ENCODE measurements around the gene HOXA5.

Gene HOXA5

GRCh38 chr7:27116031-27116961, 27.2 kb downstream of the HOXA5 start:
- Histone ChIP-seq H3K4me1 (ENCODE audit: control insufficient read depth, insufficient read depth, low read length, poor library complexity, severe bottlenecking) (no peaks in the 10 kb centered on the region), H3K27ac (ENCODE audit: insufficient read depth, low read length, poor library complexity, severe bottlenecking) (no peak overlapping the region), H3K36me3 (ENCODE audit: control insufficient read depth, insufficient read depth, low read length) (no peaks in the 10 kb centered on the region), H3K9me3 (ENCODE audit: control insufficient read depth, low read length) (no peaks in the 10 kb centered on the region), H3K27me3 (replicated peaks; ENCODE audit: control insufficient read depth, insufficient read depth, low read length, poor library complexity, severe bottlenecking) (peaks cover 8% of the 10 kb centered on the region), H3K4me3 (ENCODE audit: insufficient read depth, low read depth, low read length, poor library complexity, severe bottlenecking) (no peak overlapping the region)
- DNase-seq: no peak

- H3K27me3 ChIP-seq (replicated peaks; ENCODE audit: control insufficient read depth, insufficient read depth, low read length, poor library complexity, severe bottlenecking): peaks cover 8% of the 10 kb centered on the region
- H3K4me1 ChIP-seq (ENCODE audit: control insufficient read depth, insufficient read depth, low read length, poor library complexity, severe bottlenecking): no peaks in the 10 kb centered on the region
- no peaks in the 10 kb centered on the region for H3K36me3 ChIP-seq (ENCODE audit: control insufficient read depth, insufficient read depth, low read length)
- no peaks in the 10 kb centered on the region for H3K9me3 ChIP-seq (ENCODE audit: control insufficient read depth, low read length)
- H3K27ac ChIP-seq (ENCODE audit: insufficient read depth, low read length, poor library complexity, severe bottlenecking): no peak overlapping the region
- DNase-seq: no peak
- no peak overlapping the region for H3K4me3 ChIP-seq (ENCODE audit: insufficient read depth, low read depth, low read length, poor library complexity, severe bottlenecking)
Observed at GRCh38 chr7:27115221-27116026, 28.1 kb downstream of the HOXA5 start.

- no peak for DNase-seq
- H3K27me3 ChIP-seq (replicated peaks; ENCODE audit: control insufficient read depth, insufficient read depth, low read length, poor library complexity, severe bottlenecking): peaks cover 8% of the 10 kb centered on the region
- no peaks in the 10 kb centered on the region for H3K4me1 ChIP-seq (ENCODE audit: control insufficient read depth, insufficient read depth, low read length, poor library complexity, severe bottlenecking)
- H3K4me3 ChIP-seq (ENCODE audit: insufficient read depth, low read depth, low read length, poor library complexity, severe bottlenecking): no peak overlapping the region
- H3K27ac ChIP-seq (ENCODE audit: insufficient read depth, low read length, poor library complexity, severe bottlenecking): no peak overlapping the region
- no peaks in the 10 kb centered on the region for H3K36me3 ChIP-seq (ENCODE audit: control insufficient read depth, insufficient read depth, low read length)
- no peaks in the 10 kb centered on the region for H3K9me3 ChIP-seq (ENCODE audit: control insufficient read depth, low read length)
Observed at GRCh38 chr7:27114881-27115220, 28.6 kb downstream of the HOXA5 start.

- no peak overlapping the region for H3K27ac ChIP-seq (ENCODE audit: insufficient read depth, low read length, poor library complexity, severe bottlenecking)
Observed at GRCh38 chr7:27113991-27114769, 29.3 kb downstream of the HOXA5 start.

GRCh38 chr7:27112955-27113949, 30.2 kb downstream of the HOXA5 start:
- Histone ChIP-seq H3K4me1 (ENCODE audit: control insufficient read depth, insufficient read depth, low read length, poor library complexity, severe bottlenecking) (no peaks in the 10 kb centered on the region), H3K36me3 (ENCODE audit: control insufficient read depth, insufficient read depth, low read length) (no peaks in the 10 kb centered on the region), H3K27ac (ENCODE audit: insufficient read depth, low read length, poor library complexity, severe bottlenecking) (no peak overlapping the region), H3K9me3 (ENCODE audit: control insufficient read depth, low read length) (no peaks in the 10 kb centered on the region), H3K27me3 (replicated peaks; ENCODE audit: control insufficient read depth, insufficient read depth, low read length, poor library complexity, severe bottlenecking) (peaks cover 8% of the 10 kb centered on the region), H3K4me3 (ENCODE audit: insufficient read depth, low read depth, low read length, poor library complexity, severe bottlenecking) (no peak overlapping the region)
- DNase-seq: no peak

More at GRCh38 chr7:27113991-27114769, 29.3 kb downstream of the HOXA5 start:
- DNase-seq: no peak
- Histone ChIP-seq H3K4me3 (ENCODE audit: insufficient read depth, low read depth, low read length, poor library complexity, severe bottlenecking) (no peak overlapping the region), H3K36me3 (ENCODE audit: control insufficient read depth, insufficient read depth, low read length) (no peaks in the 10 kb centered on the region), H3K4me1 (ENCODE audit: control insufficient read depth, insufficient read depth, low read length, poor library complexity, severe bottlenecking) (no peaks in the 10 kb centered on the region), H3K9me3 (ENCODE audit: control insufficient read depth, low read length) (no peaks in the 10 kb centered on the region), H3K27me3 (replicated peaks; ENCODE audit: control insufficient read depth, insufficient read depth, low read length, poor library complexity, severe bottlenecking) (peaks cover 8% of the 10 kb centered on the region)

- Histone ChIP-seq H3K4me1 (ENCODE audit: control insufficient read depth, insufficient read depth, low read length, poor library complexity, severe bottlenecking) (no peaks in the 10 kb centered on the region), H3K27me3 (replicated peaks; ENCODE audit: control insufficient read depth, insufficient read depth, low read length, poor library complexity, severe bottlenecking) (peaks cover 8% of the 10 kb centered on the region), H3K4me3 (ENCODE audit: insufficient read depth, low read depth, low read length, poor library complexity, severe bottlenecking) (no peak overlapping the region), H3K27ac (ENCODE audit: insufficient read depth, low read length, poor library complexity, severe bottlenecking) (no peak overlapping the region), H3K36me3 (ENCODE audit: control insufficient read depth, insufficient read depth, low read length) (no peaks in the 10 kb centered on the region), H3K9me3 (ENCODE audit: control insufficient read depth, low read length) (no peaks in the 10 kb centered on the region)
- no peak for DNase-seq
Observed at GRCh38 chr7:27112361-27112760, 31.1 kb downstream of the HOXA5 start.

- Histone ChIP-seq H3K27me3 (replicated peaks; ENCODE audit: control insufficient read depth, insufficient read depth, low read length, poor library complexity, severe bottlenecking) (peaks cover 8% of the 10 kb centered on the region), H3K4me3 (ENCODE audit: insufficient read depth, low read depth, low read length, poor library complexity, severe bottlenecking) (no peak overlapping the region), H3K4me1 (ENCODE audit: control insufficient read depth, insufficient read depth, low read length, poor library complexity, severe bottlenecking) (no peaks in the 10 kb centered on the region), H3K27ac (ENCODE audit: insufficient read depth, low read length, poor library complexity, severe bottlenecking) (no peak overlapping the region), H3K9me3 (ENCODE audit: control insufficient read depth, low read length) (no peaks in the 10 kb centered on the region), H3K36me3 (ENCODE audit: control insufficient read depth, insufficient read depth, low read length) (no peaks in the 10 kb centered on the region)
- DNase-seq: no peak
Observed at GRCh38 chr7:27111751-27112277, 31.7 kb downstream of the HOXA5 start.

- Histone ChIP-seq H3K36me3 (ENCODE audit: control insufficient read depth, insufficient read depth, low read length) (no peaks in the 10 kb centered on the region), H3K4me3 (ENCODE audit: insufficient read depth, low read depth, low read length, poor library complexity, severe bottlenecking) (no peak overlapping the region), H3K27me3 (replicated peaks; ENCODE audit: control insufficient read depth, insufficient read depth, low read length, poor library complexity, severe bottlenecking) (peaks cover 3% of the 10 kb centered on the region), H3K9me3 (ENCODE audit: control insufficient read depth, low read length) (no peaks in the 10 kb centered on the region), H3K27ac (ENCODE audit: insufficient read depth, low read length, poor library complexity, severe bottlenecking) (no peak overlapping the region), H3K4me1 (ENCODE audit: control insufficient read depth, insufficient read depth, low read length, poor library complexity, severe bottlenecking) (no peaks in the 10 kb centered on the region)
- no peak for DNase-seq
Observed at GRCh38 chr7:27111042-27111750, 32.3 kb downstream of the HOXA5 start.
